ENCODE data around the gene CMYA5.
"Not testable (repeated sequence)": the region's sequence is repeated elsewhere in the genome, so short reads cannot be mapped to it uniquely, and the experiment has no call there.

Gene CMYA5

DNA sequence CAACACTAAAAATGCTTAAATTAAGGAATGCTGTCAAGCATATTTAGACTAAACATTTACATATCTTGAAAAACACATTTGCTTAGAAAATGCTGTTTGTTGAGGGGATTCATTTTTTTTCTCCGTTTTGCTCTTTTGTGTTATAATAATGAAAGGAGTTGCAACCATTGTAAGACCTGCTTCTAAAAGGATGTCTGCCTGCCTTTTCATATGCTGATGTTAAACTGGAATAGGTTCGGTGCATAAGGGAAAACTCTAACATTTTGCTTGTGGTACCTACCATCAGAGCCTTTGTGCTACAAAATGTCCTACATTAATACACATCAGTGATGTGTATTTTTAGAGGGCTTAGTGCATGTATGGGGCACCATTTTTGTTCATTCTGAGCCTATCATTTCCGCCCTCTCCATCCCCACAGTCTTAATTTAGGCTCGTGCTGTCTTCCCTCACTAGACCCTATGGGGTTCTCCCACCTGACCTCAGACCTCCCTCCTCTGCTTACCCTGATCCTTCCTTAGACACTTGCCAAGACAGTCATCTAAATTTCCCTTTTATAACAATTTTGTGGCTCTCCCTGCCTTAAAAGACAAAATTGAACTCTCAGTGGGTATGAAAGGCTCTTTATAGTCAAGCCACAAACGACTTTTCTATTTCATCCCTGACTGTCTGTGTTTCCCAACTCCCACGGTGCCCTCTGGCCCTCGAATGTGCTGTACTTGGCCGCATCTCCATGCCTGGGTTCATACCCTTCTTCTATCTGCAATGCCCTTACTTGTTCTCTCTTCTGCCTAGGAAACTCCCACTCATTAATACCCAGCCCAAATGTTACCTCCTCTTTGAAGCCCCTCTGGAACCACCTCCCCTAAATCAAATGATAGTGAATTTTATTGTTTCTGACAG, 61.2 kb downstream of the CMYA5 start:
- H3K36me3 ChIP-seq (ENCODE audit: control insufficient read depth, insufficient read depth, low read length): no peaks in the 10 kb centered on the region
- no peaks in the 10 kb centered on the region for H3K27me3 ChIP-seq (ENCODE audit: control insufficient read depth, insufficient read depth, low read length)
- no peaks in the 10 kb centered on the region for H3K9me3 ChIP-seq (ENCODE audit: control insufficient read depth, insufficient read depth, low read length)
- peaks cover 36% of the 10 kb centered on the region for H3K4me1 ChIP-seq (ENCODE audit: control insufficient read depth, insufficient read depth, low read length)
- H3K4me3 ChIP-seq (ENCODE audit: low read depth, low read length): no peak overlapping the region
- H3K9ac ChIP-seq (ENCODE audit: low read depth, low read length): no peak overlapping the region
- no peak overlapping the region for H3K27ac ChIP-seq (ENCODE audit: low read depth, low read length)

DNA sequence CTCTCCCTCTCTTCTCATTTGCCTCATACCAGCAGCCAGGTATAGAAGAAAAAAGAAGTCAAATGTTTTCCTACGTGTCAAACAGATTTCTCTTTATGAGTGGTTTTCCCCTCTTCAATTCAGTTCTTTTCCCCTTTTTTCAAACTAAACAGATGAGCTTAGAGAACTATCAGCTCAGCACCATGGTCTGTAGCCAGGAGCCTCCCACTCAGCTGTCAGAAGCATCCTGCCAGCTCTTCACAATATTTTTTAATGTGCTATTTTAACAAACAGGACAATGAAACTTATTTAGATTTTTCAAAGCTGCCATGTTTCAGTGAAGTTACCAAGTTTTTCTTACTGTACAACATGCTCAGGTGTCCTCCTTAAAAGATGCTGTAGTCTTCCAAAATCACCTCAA, 63.5 kb downstream of the CMYA5 start:
- Histone ChIP-seq H3K27ac (ENCODE audit: low read depth, low read length) (no peak overlapping the region), H3K4me1 (ENCODE audit: control insufficient read depth, insufficient read depth, low read length) (peaks cover 21% of the 10 kb centered on the region), H3K4me3 (ENCODE audit: low read depth, low read length) (no peak overlapping the region), H3K27me3 (ENCODE audit: control insufficient read depth, insufficient read depth, low read length) (no peaks in the 10 kb centered on the region), H3K9me3 (ENCODE audit: control insufficient read depth, insufficient read depth, low read length) (no peaks in the 10 kb centered on the region), H3K36me3 (ENCODE audit: control insufficient read depth, insufficient read depth, low read length) (no peaks in the 10 kb centered on the region), H3K9ac (ENCODE audit: low read depth, low read length) (no peak overlapping the region)

DNA sequence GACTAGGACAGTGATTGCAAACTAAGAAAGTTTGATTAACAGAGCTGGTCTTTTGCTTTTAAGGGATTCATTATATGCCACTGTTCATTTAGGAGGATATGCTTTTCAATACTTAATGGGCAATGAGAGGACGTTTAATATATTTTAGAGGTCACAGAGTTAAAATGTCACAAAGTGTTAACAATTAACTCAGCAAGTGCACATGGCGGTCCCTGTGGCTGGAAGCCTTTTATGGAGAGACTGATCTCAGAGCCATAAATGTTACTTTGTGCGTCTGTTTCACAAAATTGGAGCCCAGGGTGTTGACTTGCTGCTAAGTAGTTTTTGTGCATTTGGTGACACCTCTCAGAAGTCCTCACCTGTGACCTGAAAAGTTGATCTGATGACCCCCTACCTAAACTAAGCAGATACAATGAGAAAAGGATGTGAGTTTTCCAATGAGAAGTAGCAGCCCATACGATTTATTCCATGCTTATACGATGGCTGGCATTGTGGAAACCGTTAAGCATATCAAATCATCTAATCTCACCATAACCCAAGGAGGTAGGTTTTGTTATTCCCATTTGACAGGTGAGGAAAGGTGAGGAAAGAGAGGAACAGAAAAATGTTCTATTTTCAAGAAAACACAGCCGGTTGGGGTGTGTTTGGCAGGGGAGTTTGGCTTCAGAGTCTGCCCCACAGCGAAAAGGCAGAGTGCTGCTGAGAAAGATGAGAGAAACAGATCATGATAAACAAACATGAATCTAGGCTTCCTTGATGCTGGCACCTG, 64.4 kb downstream of the CMYA5 start:
- Histone ChIP-seq H3K4me1 (ENCODE audit: control insufficient read depth, insufficient read depth, low read length) (peaks cover 21% of the 10 kb centered on the region), H3K9ac (ENCODE audit: low read depth, low read length) (no peak overlapping the region), H3K36me3 (ENCODE audit: control insufficient read depth, insufficient read depth, low read length) (no peaks in the 10 kb centered on the region), H3K4me3 (ENCODE audit: low read depth, low read length) (no peak overlapping the region), H3K27me3 (ENCODE audit: control insufficient read depth, insufficient read depth, low read length) (no peaks in the 10 kb centered on the region), H3K9me3 (ENCODE audit: control insufficient read depth, insufficient read depth, low read length) (no peaks in the 10 kb centered on the region), H3K27ac (ENCODE audit: low read depth, low read length) (no peak overlapping the region)

DNA sequence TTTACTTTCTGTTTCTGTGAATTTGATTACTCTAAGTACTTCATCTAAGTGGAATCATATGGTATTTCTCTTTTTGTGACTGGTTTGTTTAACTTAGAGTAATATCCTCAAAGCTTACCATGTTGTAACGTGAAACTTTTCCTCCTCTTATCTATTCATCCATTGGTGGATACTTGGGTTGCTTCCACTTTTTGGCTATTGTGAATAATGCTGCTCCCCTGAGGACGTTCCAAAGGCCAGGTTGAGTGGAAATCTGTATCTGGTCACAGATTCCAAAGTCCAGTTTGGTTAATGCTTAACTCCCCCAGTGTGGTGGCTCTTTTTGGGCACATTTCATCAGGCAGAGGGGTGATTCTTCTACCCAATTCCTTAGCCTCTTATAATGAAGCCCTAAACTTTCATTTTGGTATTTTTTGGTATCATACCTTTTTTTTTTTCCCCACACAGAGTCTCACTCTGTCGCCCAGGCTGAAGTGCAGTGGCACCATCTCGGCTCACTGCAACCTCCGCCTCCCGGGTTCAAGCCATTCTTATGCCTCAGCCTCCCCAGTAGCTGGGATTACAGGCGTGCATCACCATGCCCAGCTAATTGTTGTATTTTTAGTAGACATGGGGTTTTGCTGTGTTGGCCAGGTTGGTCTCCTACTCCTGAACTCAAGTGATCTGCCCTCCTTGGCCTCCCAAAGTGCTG, 65.4 kb downstream of the CMYA5 start:
- H3K27ac ChIP-seq (ENCODE audit: low read depth, low read length): no peak overlapping the region
- peaks cover 19% of the 10 kb centered on the region for H3K4me1 ChIP-seq (ENCODE audit: control insufficient read depth, insufficient read depth, low read length)
- no peak overlapping the region for H3K9ac ChIP-seq (ENCODE audit: low read depth, low read length)
- no peaks in the 10 kb centered on the region for H3K27me3 ChIP-seq (ENCODE audit: control insufficient read depth, insufficient read depth, low read length)
- no peaks in the 10 kb centered on the region for H3K36me3 ChIP-seq (ENCODE audit: control insufficient read depth, insufficient read depth, low read length)
- H3K4me3 ChIP-seq (ENCODE audit: low read depth, low read length): no peak overlapping the region
- no peaks in the 10 kb centered on the region for H3K9me3 ChIP-seq (ENCODE audit: control insufficient read depth, insufficient read depth, low read length)

DNA sequence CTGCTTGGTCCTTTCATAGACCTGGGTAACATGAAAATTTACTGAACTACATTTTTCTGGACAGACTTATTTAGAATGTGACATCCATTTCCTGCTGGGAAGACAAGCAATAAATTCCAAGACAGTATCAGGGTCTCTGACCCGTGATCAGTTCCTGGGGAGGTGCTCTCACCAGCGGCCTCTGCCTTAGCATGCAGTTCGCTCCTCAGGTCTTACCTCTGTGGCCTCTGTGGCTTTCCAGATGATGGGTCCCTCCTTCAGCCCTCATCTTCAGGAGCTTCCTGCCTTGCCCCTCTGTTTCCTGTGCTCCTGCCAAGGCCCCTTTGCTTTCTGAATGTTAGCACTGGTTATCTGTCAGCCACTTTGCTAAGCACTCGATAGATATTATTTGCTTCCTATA, 66.4 kb downstream of the CMYA5 start:
- H3K4me3 ChIP-seq (ENCODE audit: low read depth, low read length): no peak overlapping the region
- H3K9me3 ChIP-seq (ENCODE audit: control insufficient read depth, insufficient read depth, low read length): no peaks in the 10 kb centered on the region
- H3K27me3 ChIP-seq (ENCODE audit: control insufficient read depth, insufficient read depth, low read length): no peaks in the 10 kb centered on the region
- peaks cover 8% of the 10 kb centered on the region for H3K4me1 ChIP-seq (ENCODE audit: control insufficient read depth, insufficient read depth, low read length)
- H3K27ac ChIP-seq (ENCODE audit: low read depth, low read length): no peak overlapping the region
- no peaks in the 10 kb centered on the region for H3K36me3 ChIP-seq (ENCODE audit: control insufficient read depth, insufficient read depth, low read length)
- no peak overlapping the region for H3K9ac ChIP-seq (ENCODE audit: low read depth, low read length)

DNA sequence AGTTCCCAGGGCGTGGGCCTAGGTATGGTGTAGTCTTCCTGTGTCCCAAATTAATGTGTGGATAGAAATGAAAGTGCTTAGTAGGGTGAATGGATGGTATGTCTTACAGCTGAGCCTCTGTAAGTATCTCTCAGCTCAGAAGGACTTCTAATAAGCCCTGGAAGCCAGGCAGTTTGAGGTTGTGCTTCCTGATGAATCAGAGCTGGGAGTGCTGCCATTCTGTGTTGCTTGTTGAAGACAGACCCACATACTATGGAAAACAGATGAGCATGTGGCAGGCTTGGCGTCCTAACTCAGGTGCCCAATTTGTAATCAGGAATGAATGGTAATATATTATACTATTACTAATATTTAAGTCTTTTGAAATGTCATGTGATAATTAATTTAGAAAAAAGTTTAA, 69.8 kb downstream of the CMYA5 start:
- H3K4me1 ChIP-seq (ENCODE audit: control insufficient read depth, insufficient read depth, low read length): no peaks in the 10 kb centered on the region
- H3K27me3 ChIP-seq (ENCODE audit: control insufficient read depth, insufficient read depth, low read length): no peaks in the 10 kb centered on the region
- no peak overlapping the region for H3K4me3 ChIP-seq (ENCODE audit: low read depth, low read length)
- H3K36me3 ChIP-seq (ENCODE audit: control insufficient read depth, insufficient read depth, low read length): no peaks in the 10 kb centered on the region
- H3K9me3 ChIP-seq (ENCODE audit: control insufficient read depth, insufficient read depth, low read length): no peaks in the 10 kb centered on the region
- no peak overlapping the region for H3K9ac ChIP-seq (ENCODE audit: low read depth, low read length)
- no peak overlapping the region for H3K27ac ChIP-seq (ENCODE audit: low read depth, low read length)

DNA sequence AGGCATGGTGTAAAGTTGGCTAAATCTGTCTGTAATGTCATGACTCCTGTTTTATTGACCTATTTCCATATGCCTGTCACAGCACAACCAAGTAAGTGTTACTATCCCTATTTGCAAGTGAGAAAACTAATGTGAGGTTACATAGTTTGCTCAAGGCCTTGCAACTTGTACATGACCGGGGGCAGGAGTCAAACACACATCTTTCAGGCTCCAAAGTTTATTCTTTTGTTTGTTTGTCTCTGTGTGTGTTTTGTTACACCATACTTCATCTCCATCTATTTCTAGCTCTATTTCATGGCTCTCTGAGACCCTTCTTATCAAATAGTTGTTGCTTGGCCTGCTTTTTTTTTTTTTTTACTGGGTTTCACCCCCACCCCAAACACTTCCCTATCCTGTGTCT, 70.2 kb downstream of the CMYA5 start:
- Histone ChIP-seq H3K4me3 (ENCODE audit: low read depth, low read length) (no peak overlapping the region), H3K27me3 (ENCODE audit: control insufficient read depth, insufficient read depth, low read length) (no peaks in the 10 kb centered on the region), H3K36me3 (ENCODE audit: control insufficient read depth, insufficient read depth, low read length) (no peaks in the 10 kb centered on the region), H3K4me1 (ENCODE audit: control insufficient read depth, insufficient read depth, low read length) (no peaks in the 10 kb centered on the region), H3K9ac (ENCODE audit: low read depth, low read length) (no peak overlapping the region), H3K27ac (ENCODE audit: low read depth, low read length) (no peak overlapping the region), H3K9me3 (ENCODE audit: control insufficient read depth, insufficient read depth, low read length) (no peaks in the 10 kb centered on the region)

DNA sequence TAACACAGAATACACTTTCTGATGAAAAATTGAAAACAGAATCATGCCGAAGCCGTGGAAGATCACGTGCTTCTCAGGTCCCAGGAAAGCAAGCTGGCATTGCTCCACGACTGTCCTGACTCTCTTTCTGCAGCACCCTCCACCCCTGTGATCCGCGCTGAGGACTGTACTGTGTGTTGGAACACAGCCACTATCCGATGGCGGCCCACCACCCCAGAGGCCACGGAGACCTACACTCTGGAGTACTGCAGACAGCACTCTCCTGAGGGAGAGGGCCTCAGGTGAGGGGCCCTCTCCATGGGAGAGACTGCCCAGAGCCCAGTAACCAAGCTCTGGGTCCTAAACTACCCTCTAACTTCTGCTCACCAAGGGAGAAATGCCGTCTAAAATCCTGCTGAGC, 73.3 kb downstream of the CMYA5 start:
- no peaks in the 10 kb centered on the region for H3K36me3 ChIP-seq (ENCODE audit: control insufficient read depth, insufficient read depth, low read length)
- H3K27me3 ChIP-seq (ENCODE audit: control insufficient read depth, insufficient read depth, low read length): no peaks in the 10 kb centered on the region
- no peak overlapping the region for H3K4me3 ChIP-seq (ENCODE audit: low read depth, low read length)
- no peak overlapping the region for H3K9ac ChIP-seq (ENCODE audit: low read depth, low read length)
- H3K4me1 ChIP-seq (ENCODE audit: control insufficient read depth, insufficient read depth, low read length): no peaks in the 10 kb centered on the region
- H3K9me3 ChIP-seq (ENCODE audit: control insufficient read depth, insufficient read depth, low read length): no peaks in the 10 kb centered on the region
- H3K27ac ChIP-seq (ENCODE audit: low read depth, low read length): no peak overlapping the region

DNA sequence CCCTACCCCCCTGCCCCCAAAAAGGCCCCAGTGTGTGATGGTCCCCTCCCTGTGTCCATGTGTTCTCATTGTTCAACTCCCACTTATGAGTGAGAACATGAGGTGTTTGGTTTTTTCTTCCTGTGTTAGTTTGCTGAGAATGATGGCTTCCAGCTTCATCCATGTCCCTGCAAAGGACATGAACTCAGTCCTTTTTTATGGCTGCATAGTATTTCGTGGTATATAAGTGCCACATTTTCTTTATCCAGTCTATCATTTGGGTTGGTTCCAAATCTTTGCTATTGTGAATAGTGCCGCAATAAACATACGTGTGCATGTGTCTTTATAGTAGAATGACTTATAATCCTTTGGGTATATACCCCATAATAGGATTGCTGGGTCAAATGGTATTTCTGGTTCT, 74.5 kb downstream of the CMYA5 start:
- H3K9me3 ChIP-seq (ENCODE audit: control insufficient read depth, insufficient read depth, low read length); H3K4me3 ChIP-seq (ENCODE audit: low read depth, low read length); H3K27me3 ChIP-seq (ENCODE audit: control insufficient read depth, insufficient read depth, low read length); H3K4me1 ChIP-seq (ENCODE audit: control insufficient read depth, insufficient read depth, low read length); H3K9ac ChIP-seq (ENCODE audit: low read depth, low read length); H3K36me3 ChIP-seq (ENCODE audit: control insufficient read depth, insufficient read depth, low read length); H3K27ac ChIP-seq (ENCODE audit: low read depth, low read length): not testable (repeated sequence)

DNA sequence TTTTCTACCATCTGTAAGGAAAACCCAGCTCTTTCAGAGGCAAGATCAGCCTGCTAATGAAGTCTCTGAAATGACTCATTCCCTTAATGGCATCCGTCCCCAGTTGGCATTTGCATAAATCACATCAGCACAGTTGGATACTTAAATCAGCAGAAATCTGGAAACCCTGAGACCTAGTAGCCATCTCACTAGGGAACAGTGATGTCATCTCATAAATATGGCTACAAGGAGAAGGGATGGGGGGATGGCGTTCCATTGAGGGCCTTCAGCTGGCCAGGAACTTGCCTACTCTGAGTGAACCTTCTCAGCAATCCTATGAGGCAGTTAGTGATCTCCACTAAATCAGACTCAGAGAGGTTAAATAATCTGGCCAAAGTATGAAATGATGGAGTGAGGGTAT, 81.8 kb downstream of the CMYA5 start:
- Histone ChIP-seq H3K9ac (ENCODE audit: low read depth, low read length) (no peak overlapping the region), H3K4me1 (ENCODE audit: control insufficient read depth, insufficient read depth, low read length) (0 out of 2 replicates have a peak, but pooled peaks cover 2% of the 10 kb centered on the region), H3K27ac (ENCODE audit: low read depth, low read length) (peak overlapping the region; percentile 62), H3K4me3 (ENCODE audit: low read depth, low read length) (no peak overlapping the region), H3K36me3 (ENCODE audit: control insufficient read depth, insufficient read depth, low read length) (no peaks in the 10 kb centered on the region), H3K9me3 (ENCODE audit: control insufficient read depth, insufficient read depth, low read length) (peaks cover 10% of the 10 kb centered on the region; the same call in 1 of the 2 replicates), H3K27me3 (ENCODE audit: control insufficient read depth, insufficient read depth, low read length) (no peaks in the 10 kb centered on the region)

DNA sequence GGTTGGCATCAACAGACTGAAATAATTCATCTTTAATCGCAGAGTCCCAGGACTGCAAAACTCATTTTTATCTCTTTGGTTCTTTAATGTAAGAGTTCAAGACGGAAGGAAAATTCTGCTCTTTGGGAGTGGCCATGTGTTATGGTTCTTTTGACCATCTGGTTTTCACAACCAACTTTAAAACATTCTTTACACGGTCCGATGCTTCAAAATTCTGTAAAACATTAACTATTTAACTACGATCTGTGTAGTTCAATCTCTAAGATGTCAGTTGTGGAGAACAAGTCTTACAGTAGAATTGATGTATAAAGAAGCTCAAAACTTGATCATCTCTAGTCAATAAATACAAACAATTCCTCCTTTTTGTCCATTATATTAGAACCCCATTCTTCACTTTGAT, 83.0 kb downstream of the CMYA5 start:
- H3K9ac ChIP-seq (ENCODE audit: low read depth, low read length): no peak overlapping the region
- H3K27me3 ChIP-seq (ENCODE audit: control insufficient read depth, insufficient read depth, low read length): no peaks in the 10 kb centered on the region
- 0 out of 2 replicates have a peak, but pooled peaks cover 2% of the 10 kb centered on the region for H3K4me1 ChIP-seq (ENCODE audit: control insufficient read depth, insufficient read depth, low read length)
- peaks cover 10% of the 10 kb centered on the region; the same call in 1 of the 2 replicates for H3K9me3 ChIP-seq (ENCODE audit: control insufficient read depth, insufficient read depth, low read length)
- no peak overlapping the region for H3K4me3 ChIP-seq (ENCODE audit: low read depth, low read length)
- no peak overlapping the region for H3K27ac ChIP-seq (ENCODE audit: low read depth, low read length)
- H3K36me3 ChIP-seq (ENCODE audit: control insufficient read depth, insufficient read depth, low read length): no peaks in the 10 kb centered on the region

All from HUES48 (cell line).